Astrocyte of the hippocampus (primary cell): Measurements from ENCODE around the gene KRT71.
"Not testable (repeated sequence)": the region's sequence is repeated elsewhere in the genome, so short reads cannot be mapped to it uniquely, and the experiment has no call there.

Source experiments
- DNase-seq: peaks from one replicate; pipeline ENCODE4 v3.0.0; 2011; ENCODE audit warnings: low read depth, low spot score

KRT71 gene

GRCh38 chr12:52521568-52522266 lies 31.2 kb downstream of the KRT71 start:
- no peak for DNase-seq

- peak; percentile 45 for DNase-seq
Measured at GRCh38 chr12:52521175-52521567, 31.8 kb downstream of the KRT71 start.

DNA sequence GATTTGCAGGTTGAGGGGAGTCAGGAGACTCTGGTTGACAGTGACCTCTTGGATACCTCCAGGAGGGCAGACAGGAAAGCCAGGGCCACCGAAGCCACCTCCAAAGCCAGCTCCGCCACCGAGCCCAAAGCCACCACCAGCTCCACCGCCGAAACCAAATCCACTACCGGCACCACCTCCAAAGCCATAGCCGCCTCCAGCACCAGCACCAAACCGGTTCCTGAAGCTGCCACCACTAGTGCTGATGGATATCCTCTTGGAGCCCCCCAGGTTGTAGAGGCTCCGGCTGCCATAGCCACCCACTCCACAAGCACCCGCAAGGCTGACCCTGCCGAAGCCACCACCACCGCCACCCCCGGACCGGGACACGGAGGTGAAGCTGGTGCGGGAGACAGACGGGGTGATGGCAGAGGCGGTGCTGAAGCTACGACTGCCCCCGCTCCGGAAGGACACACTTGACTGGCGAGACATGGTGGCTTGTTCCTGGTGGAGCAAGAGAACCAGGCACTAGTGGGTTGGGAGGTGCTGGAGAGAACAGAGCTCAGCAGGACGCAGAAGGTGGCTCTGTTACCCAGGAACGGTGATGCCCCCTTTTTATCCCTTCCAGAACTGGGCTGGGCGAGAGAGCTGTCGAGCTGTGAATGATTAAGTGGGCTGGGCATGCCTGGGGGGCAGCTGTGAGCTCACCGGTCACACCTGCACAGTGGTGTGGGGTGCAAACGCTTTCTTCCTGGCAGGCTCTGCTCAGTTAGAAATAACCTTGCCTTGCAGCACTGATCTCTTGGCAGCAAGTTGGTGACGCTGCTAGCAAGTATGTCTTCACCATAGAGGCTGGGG lies 32.9 kb downstream of the KRT71 start, which contains the start of gene KRT5:
TSS of gene KRT5 (minus strand) at position 569 of the 837 bp plus-strand sequence. CDS start at position 471, 98 bp downstream.
- DNase-seq: no peak

- DNase-seq: no peak
Measured at GRCh38 chr12:52519387-52519703, 33.6 kb downstream of the KRT71 start.

DNA sequence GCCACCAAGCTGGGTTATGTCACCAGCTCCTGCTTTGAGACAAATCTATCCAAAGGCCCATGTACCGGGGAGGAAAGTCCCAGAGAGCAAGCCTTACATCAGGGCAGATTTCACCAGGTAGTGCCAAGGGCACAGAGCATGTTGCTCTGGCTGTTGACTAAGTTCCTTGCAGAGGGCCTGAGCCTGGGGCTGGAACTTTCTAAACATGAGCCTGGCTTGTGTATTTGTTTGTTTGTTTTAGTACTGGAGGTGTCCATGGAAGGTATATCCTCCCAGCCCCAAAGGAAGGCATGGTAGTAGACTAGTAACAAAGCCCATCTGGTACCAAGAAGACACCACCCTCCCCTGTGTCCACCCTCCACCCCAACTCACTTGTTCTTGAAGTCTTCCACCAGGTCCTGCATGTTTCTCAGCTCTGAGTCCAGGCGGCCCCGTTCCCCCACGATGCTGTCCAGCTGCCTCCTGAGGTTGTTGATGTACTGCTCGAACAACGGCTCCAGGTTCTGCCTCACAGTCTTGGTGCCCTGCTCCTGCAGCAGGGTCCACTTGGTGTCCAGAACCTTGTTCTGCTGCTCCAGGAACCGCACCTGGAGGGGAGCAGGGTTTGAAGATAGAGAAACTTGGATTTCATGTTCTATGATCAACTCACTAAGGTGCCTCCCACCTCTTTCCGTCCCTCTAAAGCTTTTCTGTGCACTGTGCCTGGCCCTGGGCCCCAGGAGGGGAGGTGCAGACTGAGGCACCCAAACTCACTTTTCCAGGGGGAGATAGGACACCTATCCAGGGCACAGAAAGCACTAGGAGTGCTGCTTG lies 34.2 kb downstream of the KRT71 start:
- DNase-seq: no peak

- no peak for DNase-seq
Measured at GRCh38 chr12:52517888-52518287, 35.1 kb downstream of the KRT71 start.

DNA sequence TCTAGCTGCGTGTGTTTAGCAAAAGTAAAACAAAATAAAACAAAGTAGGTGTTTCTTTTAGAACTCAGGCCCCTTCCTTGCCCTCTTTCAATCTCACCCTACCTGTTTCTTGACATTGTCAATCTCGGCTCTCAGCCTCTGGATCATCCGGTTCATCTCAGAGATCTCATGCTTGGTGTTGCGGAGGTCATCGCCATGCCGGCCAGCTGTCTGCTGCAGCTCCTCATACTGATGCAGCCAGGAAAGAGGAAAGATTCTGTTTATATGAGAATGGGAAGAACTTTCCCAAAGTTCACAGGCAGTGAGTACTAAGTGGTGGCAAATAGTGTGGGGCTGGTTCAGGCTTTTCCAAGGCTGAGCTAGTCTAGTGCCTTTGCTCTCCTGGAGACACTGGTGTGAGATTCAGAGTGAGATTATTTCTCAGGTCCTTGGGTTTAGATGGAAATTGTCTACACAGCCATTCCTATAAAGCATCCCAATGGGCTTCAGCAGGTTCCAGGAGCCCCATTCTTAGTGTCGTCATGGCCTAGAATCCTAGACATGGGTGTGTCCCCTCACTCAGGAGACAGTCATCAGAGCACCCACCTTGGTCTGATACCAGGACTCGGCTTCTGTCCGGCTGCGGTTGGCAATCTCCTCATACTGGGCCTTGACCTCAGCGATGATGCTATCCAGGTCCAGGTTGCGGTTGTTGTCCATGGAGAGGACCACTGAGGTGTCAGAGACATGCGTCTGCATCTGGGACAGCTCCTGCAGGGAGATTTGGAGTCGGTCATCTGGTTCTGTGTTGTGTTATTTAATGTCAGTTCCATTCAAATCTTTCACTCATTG lies 35.7 kb downstream of the KRT71 start:
- no peak for DNase-seq

GRCh38 chr12:52515927-52516831 lies 36.8 kb downstream of the KRT71 start:
- no peak for DNase-seq

GRCh38 chr12:52515319-52515646 lies 37.7 kb downstream of the KRT71 start:
- DNase-seq: no peak

- no peak for DNase-seq
Measured at GRCh38 chr12:52514471-52515318, 38.2 kb downstream of the KRT71 start.

DNA sequence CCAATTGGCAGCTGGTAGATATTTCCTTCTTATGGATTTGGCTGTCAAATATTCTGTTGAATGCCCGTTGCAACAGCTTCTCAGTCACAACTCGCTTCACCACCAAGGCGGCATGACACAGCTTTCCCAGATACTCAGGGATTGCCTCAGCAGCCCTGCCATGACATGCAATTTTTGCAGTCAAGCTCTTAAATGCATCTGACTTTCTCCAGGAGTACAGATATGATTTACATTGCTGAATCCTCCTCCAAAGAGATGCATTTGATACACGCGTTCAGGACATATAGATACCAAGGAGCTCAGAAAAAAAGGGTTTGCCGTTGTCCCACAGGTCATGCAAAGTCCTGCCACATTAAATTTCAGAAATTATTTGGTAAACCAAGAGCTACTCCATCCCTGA lies 39.2 kb downstream of the KRT71 start:
- no peak for DNase-seq

DNA sequence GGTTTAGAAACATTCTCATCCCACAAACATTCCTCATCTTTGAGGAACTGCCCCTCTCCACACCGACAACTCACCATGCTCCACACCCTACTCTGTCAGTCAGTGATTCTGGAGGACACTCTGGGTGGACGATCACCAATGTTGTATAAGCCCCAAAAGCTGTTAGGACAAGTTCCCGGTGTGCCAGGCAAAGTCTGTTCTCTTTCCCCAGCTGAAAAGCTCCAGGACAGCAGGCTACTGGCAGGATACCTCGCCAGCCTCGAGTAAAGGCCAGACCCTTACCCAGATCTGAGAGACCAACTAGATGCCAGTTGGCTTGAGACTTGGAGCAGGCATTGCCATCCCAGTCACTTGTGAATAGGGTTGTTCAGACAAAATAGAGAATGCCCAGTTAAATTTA lies 44.7 kb downstream of the KRT71 start:
- DNase-seq: no peak

- peak; percentile 89 for DNase-seq
Measured at GRCh38 chr12:52506858-52507715, 45.9 kb downstream of the KRT71 start.

DNA sequence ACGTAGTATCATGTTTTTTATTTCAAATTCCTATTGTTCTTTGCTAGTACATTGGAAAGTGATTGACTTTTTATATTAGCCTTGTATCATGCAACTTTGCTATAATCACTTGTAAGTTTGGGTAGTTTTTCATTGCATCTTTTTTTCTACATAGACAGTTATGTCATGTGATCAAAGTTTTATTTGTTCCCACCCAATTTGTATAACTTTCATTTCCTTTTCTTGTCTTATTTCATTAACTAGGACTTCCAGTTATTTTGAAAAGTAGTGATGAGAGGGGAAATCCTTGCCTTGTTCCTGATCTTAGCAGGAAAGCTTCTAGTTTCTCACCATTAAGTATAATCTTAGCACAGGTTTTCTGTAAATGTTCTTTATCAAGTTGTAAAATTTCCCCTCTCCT lies 50.1 kb downstream of the KRT71 start:
- DNase-seq: no peak

DNA sequence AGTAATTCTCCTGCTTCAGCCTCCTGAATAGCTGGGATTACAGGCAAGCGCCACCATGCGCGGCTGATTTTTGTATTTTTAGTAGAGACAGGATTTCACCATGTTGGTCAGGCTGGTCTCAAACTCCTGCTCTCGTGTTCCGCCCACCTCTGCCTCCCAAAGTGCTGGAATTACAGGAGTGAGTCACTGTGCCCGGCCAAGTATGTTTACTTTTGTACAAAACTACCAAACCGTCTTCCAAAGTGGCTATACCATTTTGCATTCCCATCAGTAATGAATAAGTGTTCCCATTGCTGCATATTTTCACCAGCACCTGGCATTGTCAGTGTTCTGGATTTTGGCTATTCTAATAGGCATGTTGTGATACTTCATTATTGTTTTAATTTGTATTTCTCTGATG lies 51.5 kb downstream of the KRT71 start:
- DNase-seq: no peak

DNA sequence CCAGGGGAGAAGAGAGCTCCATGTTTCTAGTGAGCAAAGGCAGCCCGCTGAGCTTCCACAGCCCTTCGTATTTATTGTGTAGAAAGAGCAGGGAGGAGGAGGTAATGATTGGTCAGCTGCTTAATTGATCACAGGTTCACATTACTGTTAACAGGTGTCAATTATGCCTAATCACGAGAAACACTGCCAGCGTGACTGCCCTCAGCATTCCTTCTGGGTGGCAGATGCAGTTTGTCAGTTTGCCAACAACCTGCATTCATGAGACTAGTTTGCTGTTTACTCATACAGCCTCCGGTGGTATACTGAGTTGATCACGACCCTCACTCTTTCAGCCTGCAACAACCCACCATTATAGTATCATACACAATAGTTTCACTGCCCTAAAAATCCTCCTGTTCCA lies 52.4 kb downstream of the KRT71 start:
- DNase-seq: not testable (repeated sequence)

- DNase-seq: no peak
Measured at GRCh38 chr12:52499806-52500560, 53.0 kb downstream of the KRT71 start.

GRCh38 chr12:52498946-52499345 lies 54.0 kb downstream of the KRT71 start:
- no peak for DNase-seq
